Cardiac fibroblast (primary cell): ENCODE results near the gene NID1.

Experiments
- DNase-seq, 2 donors: peaks; one replicate each; pipeline versions ENCODE4 v3.0.0 to v3.0.0-alpha.2; 2010; ENCODE audit warnings: low read depth in 2 of 2
- H3K4me3 ChIP-seq, 2 donors: replicated peaks in 1 of 2; 1 replicate in 1 of 2; 2 replicates in 1 of 2; pipeline ENCODE4 v1.5.1; 2011; ENCODE audit warnings: low read depth in 2 of 2, low read length in 2 of 2, mild to moderate bottlenecking in 2 of 2, moderate library complexity in 1 of 2
- TF ChIP-seq, protein P1 (sequence below): IDR thresholded peaks from one replicate; pipeline ENCODE4 v1.5.1; 2011; ENCODE audit warnings: low read depth, mild to moderate bottlenecking, low read length, inconsistent platforms

The NID1 gene

DNA sequence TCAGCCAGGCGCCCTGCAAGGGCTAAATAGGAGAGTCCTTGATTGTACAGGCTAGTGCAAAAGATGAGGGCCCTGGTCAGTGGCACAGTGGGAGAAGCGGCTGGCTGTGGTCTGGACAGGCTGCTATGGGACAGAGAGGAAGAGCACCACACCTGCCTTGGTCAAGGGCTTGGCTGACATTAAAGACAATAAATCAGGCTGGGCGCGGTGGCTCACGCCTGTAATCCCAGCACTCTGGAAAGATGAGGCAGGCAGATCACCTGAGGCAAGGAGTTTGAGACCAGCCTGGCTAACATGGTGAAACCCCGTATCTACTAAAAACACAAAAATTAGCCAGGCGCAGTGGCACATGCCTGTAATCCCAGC is 62.9 kb downstream of the NID1 start:
- no peak for DNase-seq
- no peak overlapping the region for H3K4me3 ChIP-seq
- TF ChIP-seq, protein P1, sequence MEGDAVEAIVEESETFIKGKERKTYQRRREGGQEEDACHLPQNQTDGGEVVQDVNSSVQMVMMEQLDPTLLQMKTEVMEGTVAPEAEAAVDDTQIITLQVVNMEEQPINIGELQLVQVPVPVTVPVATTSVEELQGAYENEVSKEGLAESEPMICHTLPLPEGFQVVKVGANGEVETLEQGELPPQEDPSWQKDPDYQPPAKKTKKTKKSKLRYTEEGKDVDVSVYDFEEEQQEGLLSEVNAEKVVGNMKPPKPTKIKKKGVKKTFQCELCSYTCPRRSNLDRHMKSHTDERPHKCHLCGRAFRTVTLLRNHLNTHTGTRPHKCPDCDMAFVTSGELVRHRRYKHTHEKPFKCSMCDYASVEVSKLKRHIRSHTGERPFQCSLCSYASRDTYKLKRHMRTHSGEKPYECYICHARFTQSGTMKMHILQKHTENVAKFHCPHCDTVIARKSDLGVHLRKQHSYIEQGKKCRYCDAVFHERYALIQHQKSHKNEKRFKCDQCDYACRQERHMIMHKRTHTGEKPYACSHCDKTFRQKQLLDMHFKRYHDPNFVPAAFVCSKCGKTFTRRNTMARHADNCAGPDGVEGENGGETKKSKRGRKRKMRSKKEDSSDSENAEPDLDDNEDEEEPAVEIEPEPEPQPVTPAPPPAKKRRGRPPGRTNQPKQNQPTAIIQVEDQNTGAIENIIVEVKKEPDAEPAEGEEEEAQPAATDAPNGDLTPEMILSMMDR: no peak

DNA sequence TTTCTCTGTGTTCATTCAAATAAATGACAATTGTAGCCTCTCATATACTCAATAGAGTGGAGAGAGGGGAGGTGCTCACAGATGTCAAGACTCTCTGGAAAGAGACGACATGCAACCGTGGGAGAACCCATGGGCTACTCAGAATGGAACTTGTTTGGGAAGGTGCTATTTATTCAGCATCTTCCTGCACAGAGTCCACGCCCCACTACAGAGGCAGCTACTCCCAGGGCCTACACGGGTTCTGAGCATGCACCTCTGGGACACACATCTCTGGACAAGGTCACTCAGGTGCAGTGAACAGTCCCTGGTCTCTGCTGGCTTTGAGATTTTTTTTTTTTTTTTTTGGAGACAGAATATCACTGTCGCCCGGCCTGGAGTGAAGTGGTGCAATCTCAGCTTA is 64.1 kb downstream of the NID1 start:
- H3K4me3 ChIP-seq: no peak overlapping the region
- TF ChIP-seq, protein P1: no peak
- DNase-seq: no peak

DNA sequence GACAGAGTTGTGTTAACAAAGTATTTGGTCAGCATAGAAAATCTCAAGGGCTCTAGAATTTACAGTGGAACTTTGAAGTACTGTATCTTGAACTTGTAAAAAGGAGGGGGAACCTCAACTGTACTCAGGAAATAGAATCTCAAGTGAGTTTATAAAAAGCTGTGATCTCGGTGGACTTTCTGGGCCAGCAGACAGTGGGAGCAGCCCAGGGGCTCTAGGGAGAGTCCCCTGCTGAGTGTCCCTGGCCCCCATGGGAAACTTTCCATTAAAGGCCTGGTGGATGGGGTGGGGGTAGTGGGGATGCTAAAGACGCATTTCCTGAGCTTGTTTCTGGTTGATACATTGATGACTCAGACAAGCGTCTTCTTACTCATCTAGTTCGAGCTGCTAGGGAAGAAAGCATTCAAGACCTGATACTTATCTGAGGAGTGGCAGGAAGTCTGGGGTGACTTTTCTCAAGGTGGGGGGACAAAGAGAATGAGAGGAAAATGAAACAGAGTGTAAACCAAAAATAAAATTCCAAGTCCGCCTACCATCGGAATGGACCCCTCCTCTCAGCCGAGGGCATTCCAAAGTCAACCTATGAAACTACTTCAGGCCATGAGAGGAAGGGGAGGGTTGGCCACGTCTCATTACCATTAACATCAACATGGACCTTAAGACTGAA is 65.5 kb downstream of the NID1 start:
- DNase-seq: peak; percentile 92 to 98
- no peak overlapping the region for H3K4me3 ChIP-seq
- TF ChIP-seq, protein P1: no peak

DNA sequence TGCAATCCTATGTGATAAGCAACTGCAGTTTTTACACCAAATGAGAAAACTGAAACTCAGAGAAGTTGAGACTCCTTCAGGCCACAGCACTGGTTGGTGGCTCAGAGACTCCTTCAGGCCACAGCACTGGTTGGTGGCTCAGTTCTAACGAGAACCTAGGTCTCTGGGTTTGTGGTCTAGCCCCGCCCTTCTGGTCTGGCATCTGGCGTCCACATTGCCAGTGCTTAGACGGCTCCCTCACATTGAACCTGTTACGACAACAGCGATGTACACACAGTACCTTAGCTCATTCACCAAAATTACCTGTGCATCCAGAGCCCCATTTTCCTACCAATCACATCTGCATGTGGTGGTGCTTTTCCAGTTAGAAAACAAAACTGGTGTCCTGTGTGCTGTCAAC is 66.1 kb downstream of the NID1 start:
- DNase-seq: peak in 1 of 2 donors; percentile 50
- no peak overlapping the region for H3K4me3 ChIP-seq
- TF ChIP-seq, protein P1: no peak

DNA sequence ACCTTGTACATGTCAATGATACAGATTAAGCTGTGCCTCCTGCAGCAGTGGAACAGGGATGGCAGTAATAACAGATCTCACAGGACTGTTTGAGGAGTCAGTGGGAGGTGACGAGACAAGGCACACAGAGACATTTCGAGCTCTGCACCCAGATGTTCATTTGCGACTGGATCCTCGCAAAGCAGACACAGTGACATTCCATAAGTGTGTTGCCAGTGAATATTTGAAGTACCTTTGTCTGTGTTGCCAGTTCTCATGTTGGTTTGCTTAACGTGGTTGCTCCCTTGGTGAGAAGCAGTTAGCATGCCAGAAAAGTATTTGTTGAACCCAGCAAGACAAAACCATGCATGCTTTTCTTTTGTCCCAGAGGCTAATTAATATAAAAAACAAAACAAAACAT is 67.0 kb downstream of the NID1 start:
- no peak for DNase-seq
- no peak overlapping the region for H3K4me3 ChIP-seq
- TF ChIP-seq, protein P1: no peak

DNA sequence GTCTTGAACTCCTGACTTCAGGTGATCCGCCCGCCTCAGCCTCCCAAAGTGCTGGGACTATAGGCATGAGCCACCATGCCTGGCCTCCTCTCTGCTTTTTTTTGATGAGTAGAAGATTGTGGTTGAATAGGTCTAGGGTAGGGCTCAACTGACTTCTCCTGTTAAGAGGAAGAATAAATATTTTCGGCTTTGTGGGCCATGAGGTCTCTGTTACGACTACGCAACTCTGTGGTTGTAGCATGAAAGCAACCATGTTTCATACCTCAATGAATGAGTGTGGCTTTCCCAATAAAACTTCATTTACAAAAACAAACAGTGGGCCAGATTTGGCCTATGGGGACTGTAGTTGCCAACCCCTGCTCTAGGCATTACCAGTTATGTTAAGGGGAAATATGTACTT is 67.8 kb downstream of the NID1 start:
- no peak for DNase-seq
- H3K4me3 ChIP-seq: no peak overlapping the region
- TF ChIP-seq, protein P1: no peak
